CD4-positive, CD25-positive, alpha-beta regulatory T cell (primary cell): ENCODE measurements around the gene P2RX6. TPM values are rescaled to one million over a fixed set of nuclear protein-coding genes. Genes with fewer than 3 reads are reported as not detected.

Source experiments
- ATAC-seq, 2 donors: fragments of 150-1000 bp; cut with Tn5 transposase; one replicate each; pipeline ENCODE4 v1.10.0; 2021; ENCODE audit warnings: low read depth in 2 of 2, moderate number of reproducible peaks in 2 of 2, moderate library complexity in 1 of 2
- DNase-seq, 3 donors: peaks; one replicate each; pipeline versions ENCODE4 v3.0.0 to v3.0.0-alpha.2; 2012 to 2022; ENCODE audit warnings: mixed read lengths in 1 of 3
- H3K27ac ChIP-seq: one replicate; pipeline ENCODE4 v1.7.0; 2013; ENCODE audit warnings: mild to moderate bottlenecking, low read length; ENCODE audit not compliant: insufficient read depth, poor library complexity, severe bottlenecking
- H3K27me3 ChIP-seq: one replicate; pipeline ENCODE4 v1.7.0; 2013; ENCODE audit warnings: low read length; ENCODE audit not compliant: control insufficient read depth, insufficient read depth
- H3K36me3 ChIP-seq: one replicate; pipeline ENCODE4 v1.7.0; 2013; ENCODE audit warnings: mild to moderate bottlenecking, low read length, moderate library complexity; ENCODE audit not compliant: control insufficient read depth, insufficient read depth
- H3K4me1 ChIP-seq: 2 replicates; pipeline ENCODE4 v1.7.0; 2013; ENCODE audit warnings: mild to moderate bottlenecking, low read length; ENCODE audit not compliant: insufficient read depth, control insufficient read depth, poor library complexity, severe bottlenecking
- H3K4me3 ChIP-seq: one replicate; pipeline ENCODE4 v1.7.0; 2013; ENCODE audit warnings: low read depth, mild to moderate bottlenecking, low read length, moderate library complexity
- H3K9me3 ChIP-seq, 2 experiments: 1 replicate in 1 of 2; 2 replicates in 1 of 2; pipeline ENCODE4 v1.7.0; 2013; ENCODE audit warnings: low read length in 2 of 2, mild to moderate bottlenecking in 1 of 2, moderate library complexity in 1 of 2; ENCODE audit not compliant: control insufficient read depth in 2 of 2
- H3K27ac Mint-ChIP-seq, 3 donors: one replicate each; pipeline ENCODE4 v1.8.0; 2020 to 2022; ENCODE audit warnings: mild to moderate bottlenecking in 3 of 3, mixed read lengths in 3 of 3, moderate library complexity in 2 of 3
- H3K27me3 Mint-ChIP-seq: one replicate; pipeline ENCODE4 v1.8.0; 2022; ENCODE audit warnings: mild to moderate bottlenecking, mixed read lengths
- H3K36me3 Mint-ChIP-seq: one replicate; pipeline ENCODE4 v1.8.0; 2020; ENCODE audit warnings: mixed read lengths
- H3K4me1 Mint-ChIP-seq, 4 donors: one replicate each; pipeline ENCODE4 v1.8.0; 2020 to 2022; ENCODE audit warnings: mixed read lengths in 4 of 4, mild to moderate bottlenecking in 1 of 4
- H3K4me3 Mint-ChIP-seq, 4 donors: one replicate each; pipeline ENCODE4 v1.8.0; 2020 to 2022; ENCODE audit warnings: mild to moderate bottlenecking in 4 of 4, mixed read lengths in 4 of 4, moderate library complexity in 3 of 4
- H3K9me3 Mint-ChIP-seq, 7 donors: one replicate each; pipeline ENCODE4 v1.8.0; 2020 to 2022; ENCODE audit warnings: mixed read lengths in 7 of 7, mild to moderate bottlenecking in 3 of 7, moderate library complexity in 2 of 7
- polyA plus RNA-seq, 4 donors: library from polyadenylated mRNA; unstranded; fragments of 300-500 nt; fragmentation: Illumina TruSeq; gene quantifications; one replicate each; pipeline ENCODE4 v1.2.3, GENCODE V29; 2021
- total RNA-seq: library from RNA; stranded (reverse); gene quantifications from one replicate; pipeline ENCODE4 v1.2.3, GENCODE V29; 2022

The P2RX6 gene
- total and polyA plus RNA-seq, 5 donors from 2014 or later: 0.10 to 0.59 TPM; not detected in 3

GRCh38 chr22:20994902-20995241 is 20.1 kb upstream of the P2RX6 start:
- Histone ChIP-seq H3K27ac (no peak overlapping the region), H3K9me3 (no peaks in the 10 kb centered on the region), H3K4me1 (no peaks in the 10 kb centered on the region), H3K4me3 (no peak overlapping the region), H3K36me3 (peaks cover 26% of the 10 kb centered on the region), H3K27me3 (no peaks in the 10 kb centered on the region)
- no peak overlapping the region for H3K27ac Mint-ChIP-seq
- peaks cover 3% of the 10 kb centered on the region for H3K36me3 Mint-ChIP-seq
- no peak for DNase-seq
- H3K4me1 Mint-ChIP-seq: peaks cover 0 to 15% (median 2%) of the 10 kb centered on the region in 4 donors
- no peak for ATAC-seq
- H3K4me3 Mint-ChIP-seq: no peak overlapping the region
- H3K9me3 Mint-ChIP-seq: peaks cover 0 to 1% (median 0%) of the 10 kb centered on the region in 7 donors
- H3K27me3 Mint-ChIP-seq: no peaks in the 10 kb centered on the region

GRCh38 chr22:20995329-20996030 is 19.5 kb upstream of the P2RX6 start:
- DNase-seq: no peak
- H3K27me3 Mint-ChIP-seq: no peaks in the 10 kb centered on the region
- Histone ChIP-seq H3K27ac (no peak overlapping the region), H3K4me1 (peaks cover 6% of the 10 kb centered on the region), H3K9me3 (no peaks in the 10 kb centered on the region), H3K4me3 (no peak overlapping the region), H3K27me3 (no peaks in the 10 kb centered on the region), H3K36me3 (peaks cover 30% of the 10 kb centered on the region)
- no peak for ATAC-seq
- H3K27ac Mint-ChIP-seq: peak overlapping the region in 1 of 3 donors; percentile 57
- H3K4me1 Mint-ChIP-seq: peaks cover 0 to 19% (median 3%) of the 10 kb centered on the region in 4 donors
- no peaks in the 10 kb centered on the region for H3K36me3 Mint-ChIP-seq
- peaks cover 0 to 1% (median 0%) of the 10 kb centered on the region in 7 donors for H3K9me3 Mint-ChIP-seq
- H3K4me3 Mint-ChIP-seq: no peak overlapping the region

DNA sequence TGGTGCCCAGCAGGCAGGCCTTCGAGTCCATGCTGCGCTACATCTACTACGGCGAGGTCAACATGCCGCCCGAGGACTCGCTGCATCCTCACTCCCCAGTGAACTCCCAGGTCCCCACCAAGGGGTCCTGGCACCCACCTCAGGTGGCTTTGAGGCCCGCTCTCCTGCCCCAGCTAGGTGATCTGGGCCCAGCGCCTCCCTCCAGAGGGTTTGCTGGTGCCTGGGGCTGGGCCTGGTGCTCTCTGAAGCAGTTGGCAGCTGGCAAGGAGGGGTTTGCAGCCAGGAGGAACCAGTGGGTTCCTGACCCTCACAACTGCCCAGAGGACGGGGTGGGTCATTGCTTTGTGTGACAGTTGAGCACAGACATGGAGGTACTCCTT is 18.9 kb upstream of the P2RX6 start:
- Histone ChIP-seq H3K4me1 (peaks cover 11% of the 10 kb centered on the region), H3K27me3 (no peaks in the 10 kb centered on the region), H3K36me3 (peaks cover 30% of the 10 kb centered on the region), H3K9me3 (no peaks in the 10 kb centered on the region), H3K27ac (no peak overlapping the region), H3K4me3 (no peak overlapping the region)
- peaks cover 0 to 1% (median 0%) of the 10 kb centered on the region in 7 donors for H3K9me3 Mint-ChIP-seq
- H3K4me3 Mint-ChIP-seq: peak overlapping the region in 2 of 4 donors; percentile 47 to 68
- no peak overlapping the region for H3K27ac Mint-ChIP-seq
- H3K4me1 Mint-ChIP-seq: peaks cover 0 to 23% (median 5%) of the 10 kb centered on the region in 4 donors
- DNase-seq: no peak
- no peaks in the 10 kb centered on the region for H3K27me3 Mint-ChIP-seq
- H3K36me3 Mint-ChIP-seq: no peaks in the 10 kb centered on the region
- no peak for ATAC-seq

GRCh38 chr22:20996598-20997535 is 18.1 kb upstream of the P2RX6 start:
- Mint-ChIP-seq H3K36me3 (peaks cover 4% of the 10 kb centered on the region), H3K4me1 (peaks cover 2 to 30% (median 11%) of the 10 kb centered on the region in 4 donors), H3K9me3 (peaks cover 0 to 1% (median 0%) of the 10 kb centered on the region in 7 donors), H3K27me3 (no peaks in the 10 kb centered on the region), H3K27ac (no peak overlapping the region), H3K4me3 (peak overlapping the region in 1 of 4 donors; percentile 47)
- no peak for ATAC-seq
- no peak overlapping the region for H3K27ac ChIP-seq
- no peak overlapping the region for H3K4me3 ChIP-seq
- peaks cover 24% of the 10 kb centered on the region for H3K36me3 ChIP-seq
- no peaks in the 10 kb centered on the region for H3K27me3 ChIP-seq
- H3K9me3 ChIP-seq: no peaks in the 10 kb centered on the region
- H3K4me1 ChIP-seq: peaks cover 15% of the 10 kb centered on the region
- DNase-seq: no peak

DNA sequence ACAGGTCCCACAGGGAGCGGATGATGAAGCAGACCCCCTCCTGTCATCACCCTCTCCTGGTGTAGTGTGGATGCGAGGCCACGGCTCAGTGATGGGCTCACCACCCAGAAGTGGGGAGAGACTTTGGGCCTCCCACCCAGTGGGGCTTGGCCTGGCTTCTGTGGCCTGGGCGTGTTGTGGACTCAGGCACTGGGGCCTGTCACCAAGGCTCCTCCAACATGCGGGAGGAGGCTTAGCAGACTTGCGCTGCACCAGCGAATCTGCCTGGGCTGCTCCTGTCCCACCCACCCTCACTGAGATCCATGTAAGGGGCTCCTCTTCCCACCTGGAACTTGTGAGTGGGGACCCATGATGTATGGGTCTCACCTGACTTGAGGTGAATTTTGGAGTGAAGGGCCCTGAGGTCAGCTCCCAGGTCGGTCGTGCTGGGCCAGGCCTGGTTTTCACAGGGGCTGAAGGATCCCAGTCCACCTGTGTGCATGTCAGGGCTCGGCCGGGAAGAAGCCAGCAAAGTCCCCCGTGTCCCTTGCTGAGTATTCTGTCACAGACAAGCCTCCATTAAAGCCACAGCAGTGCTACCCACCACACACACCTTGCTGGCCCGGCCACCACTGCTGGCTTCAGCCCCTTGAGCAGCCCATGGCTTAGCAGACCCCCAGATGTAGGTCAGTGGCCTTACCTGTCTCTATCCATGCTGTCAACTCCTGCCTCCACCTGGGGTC is 17.3 kb upstream of the P2RX6 start:
- Mint-ChIP-seq H3K4me1 (peaks cover 3 to 38% (median 11%) of the 10 kb centered on the region in 4 donors), H3K36me3 (peaks cover 4% of the 10 kb centered on the region), H3K27ac (no peak overlapping the region), H3K4me3 (no peak overlapping the region), H3K9me3 (peaks cover 0 to 1% (median 0%) of the 10 kb centered on the region in 7 donors), H3K27me3 (no peaks in the 10 kb centered on the region)
- no peak for DNase-seq
- no peaks in the 10 kb centered on the region for H3K27me3 ChIP-seq
- H3K27ac ChIP-seq: no peak overlapping the region
- H3K4me1 ChIP-seq: peaks cover 16% of the 10 kb centered on the region
- no peaks in the 10 kb centered on the region for H3K9me3 ChIP-seq
- no peak overlapping the region for H3K4me3 ChIP-seq
- ATAC-seq: no peak
- peaks cover 17% of the 10 kb centered on the region for H3K36me3 ChIP-seq

- Mint-ChIP-seq H3K36me3 (peaks cover 4% of the 10 kb centered on the region), H3K4me3 (peak overlapping the region; percentile 33 to 70 (median 64)), H3K27me3 (no peaks in the 10 kb centered on the region), H3K4me1 (peaks cover 5 to 48% (median 17%) of the 10 kb centered on the region in 4 donors), H3K27ac (no peak overlapping the region), H3K9me3 (peaks cover 0 to 1% (median 0%) of the 10 kb centered on the region in 7 donors)
- no peak for ATAC-seq
- Histone ChIP-seq H3K4me1 (peaks cover 26% of the 10 kb centered on the region), H3K36me3 (peaks cover 17% of the 10 kb centered on the region), H3K27ac (no peak overlapping the region), H3K4me3 (no peak overlapping the region), H3K9me3 (no peaks in the 10 kb centered on the region), H3K27me3 (no peaks in the 10 kb centered on the region)
- DNase-seq: no peak
Measured at GRCh38 chr22:20998411-20999336, 16.3 kb upstream of the P2RX6 start.
